ENCODE results near the gene YIPF4.

- TF ChIP-seq CTCF (IDR thresholded peaks at IDR 0.05) (no peak), POLR2A (IDR thresholded peaks at IDR 0.05) (no peak)
Observed at GRCh38 chr2:32330136-32330535, 52.4 kb downstream of the YIPF4 start.

Measured in thyroid gland (tissue), 4 donors.